OCI-LY7 (cell line): Measurements from ENCODE around the gene F3. TPM values are rescaled to one million over a fixed set of nuclear protein-coding genes. Genes with fewer than 3 reads are reported as not detected.

ENCODE experiments used
- BruUV-seq: library from RNA; stranded (reverse); fragments of 400-500 nt; replicated peaks from 2 replicates; lab custom pipeline; 2021; lab: Mats Ljungman, UMichigan
- CTCF ChIA-PET: fragments of 300-600 bp; sonication (Branson Sonifier 250); formaldehyde crosslinking; loops from one replicate; lab custom pipeline; 2022; ENCODE audit warnings: antibody characterized with exemption; ENCODE audit not compliant: unreplicated experiment; lab: Charles Lee
- POLR2A ChIA-PET: fragments of 300-600 bp; sonication (Branson Sonifier 250); formaldehyde crosslinking; loops from one replicate; lab custom pipeline; 2022; ENCODE audit warnings: antibody characterized with exemption; lab: Charles Lee
- DNase-seq: peaks from one replicate; pipeline ENCODE4 v3.0.0-alpha.2; 2015; ENCODE audit warnings: low spot score
- H2AFZ ChIP-seq: fragments of 200-600 bp; sonication (generic), shearing (Covaris generic); 2 replicates; pipeline ENCODE4 v1.6.1; 2014; ENCODE audit warnings: mild to moderate bottlenecking, antibody characterized with exemption, low read length, moderate library complexity
- H3K27ac ChIP-seq: fragments of 200-600 bp; sonication (generic); 2 replicates; pipeline ENCODE4 v1.5.1; 2014; ENCODE audit warnings: mixed run types, low read depth, mild to moderate bottlenecking, moderate library complexity, low read length, inconsistent platforms; ENCODE audit not compliant: poor library complexity, severe bottlenecking
- H3K36me3 ChIP-seq: fragments of 200-600 bp; sonication (generic); 2 replicates; pipeline ENCODE4 v1.6.1; 2014; ENCODE audit warnings: mild to moderate bottlenecking, antibody characterized with exemption, low read length, moderate library complexity, mixed read lengths; ENCODE audit not compliant: insufficient read depth
- H3K4me1 ChIP-seq: fragments of 200-600 bp; sonication (generic); 2 replicates; pipeline ENCODE4 v1.5.1; 2014; ENCODE audit warnings: mild to moderate bottlenecking, low read length; ENCODE audit not compliant: insufficient read depth, poor library complexity, severe bottlenecking
- H3K4me2 ChIP-seq: fragments of 200-600 bp; sonication (generic); 2 replicates; pipeline ENCODE4 v1.6.1; 2014; ENCODE audit warnings: mild to moderate bottlenecking, low read length
- H3K4me3 ChIP-seq: fragments of 200-600 bp; sonication (generic); 2 replicates; pipeline ENCODE4 v1.5.1; 2014; ENCODE audit warnings: mild to moderate bottlenecking, low read depth, low read length; ENCODE audit not compliant: poor library complexity, severe bottlenecking
- H3K79me2 ChIP-seq: fragments of 200-600 bp; sonication (generic); 2 replicates; pipeline ENCODE4 v1.6.1; 2016; ENCODE audit warnings: low read depth, mild to moderate bottlenecking, low read length, moderate library complexity, mixed read lengths; ENCODE audit not compliant: insufficient read depth
- H3K9me2 ChIP-seq: fragments of 200-600 bp; sonication (generic); 2 replicates; pipeline ENCODE4 v1.6.1; 2016; ENCODE audit warnings: mild to moderate bottlenecking, low read length, mixed read lengths; ENCODE audit not compliant: insufficient read depth
- H3K9me3 ChIP-seq: fragments of 200-600 bp; sonication (generic); 2 replicates; pipeline ENCODE4 v1.6.1; 2014; ENCODE audit warnings: mild to moderate bottlenecking, mixed run types, low read length, mixed read lengths
- H4K20me1 ChIP-seq: fragments of 200-600 bp; sonication (generic); 2 replicates; pipeline ENCODE4 v1.6.1; 2014; ENCODE audit warnings: mild to moderate bottlenecking, antibody characterized with exemption, low read length, moderate library complexity, mixed read lengths; ENCODE audit not compliant: insufficient read depth
- CTCF ChIP-seq: fragments of 200-600 bp; sonication (generic); conservative IDR thresholded peaks from 2 replicates; pipeline ENCODE4 v1.5.1; 2014; ENCODE audit warnings: mild to moderate bottlenecking, antibody characterized with exemption, low read length, moderate library complexity, mixed read lengths
- EZH2phosphoT487 ChIP-seq: fragments of 200-600 bp; sonication (generic); IDR thresholded peaks from 2 replicates; pipeline ENCODE4 v1.6.1; 2018; ENCODE audit warnings: low read depth, borderline replicate concordance, mild to moderate bottlenecking, mixed run types, antibody characterized with exemption, low read length, moderate library complexity, mixed read lengths
- intact Hi-C: fragments of 100-400 bp; cut with micrococcal nuclease; formaldehyde crosslinking; loops from one replicate; pipeline ENCODE4 v1.10.0; 2022; ENCODE audit not compliant: unreplicated experiment
- total RNA-seq, 2 experiments: library from RNA; depleted of rRNA in 1 of 2; stranded (reverse); fragments of >200 nt in 1 of 2; shearing (Covaris generic) in 1 of 2; gene quantifications; 2 replicates each; pipeline ENCODE4 v1.2.3, GENCODE V29; 2014 to 2022

Gene F3
- total RNA-seq, 2 experiments from 2014 or later, result not detected

- Histone ChIP-seq H3K27ac (no peak overlapping the region), H3K4me2 (no peak overlapping the region), H3K4me3 (no peak overlapping the region), H3K4me1 (no peaks in the 10 kb centered on the region), H2AFZ (no peak overlapping the region), H4K20me1 (no peaks in the 10 kb centered on the region), H3K9me2 (no peaks in the 10 kb centered on the region), H3K9me3 (no peaks in the 10 kb centered on the region), H3K36me3 (no peaks in the 10 kb centered on the region), H3K79me2 (no peaks in the 10 kb centered on the region)
- TF ChIP-seq CTCF (no peak), EZH2phosphoT487 (no peak)
- BruUV-seq, result no TSS peak
- DNase-seq, result no peak
- intact Hi-C loops, result no loop called here
- CTCF ChIA-PET, result no interaction called here
- POLR2A ChIA-PET, result no interaction called here
These were observed 9.9 kb downstream of the F3 start for GRCh38 chr1:94531664-94532063.

- Histone ChIP-seq H3K79me2 (no peaks in the 10 kb centered on the region), H2AFZ (no peak overlapping the region), H4K20me1 (no peaks in the 10 kb centered on the region), H3K36me3 (no peaks in the 10 kb centered on the region), H3K4me1 (no peaks in the 10 kb centered on the region), H3K4me3 (no peak overlapping the region), H3K27ac (no peak overlapping the region), H3K9me3 (no peaks in the 10 kb centered on the region), H3K4me2 (no peak overlapping the region), H3K9me2 (no peaks in the 10 kb centered on the region)
- CTCF ChIA-PET, result no interaction called here
- no TSS peak for BruUV-seq
- intact Hi-C loops, result no loop called here
- no peak for TF ChIP-seq EZH2phosphoT487
- no peak for TF ChIP-seq CTCF
- POLR2A ChIA-PET, result interaction anchor here (0.6 to 1.2 kb wide), 2 partner anchors 14 to 16 kb away, joined by 7 read pairs; no protein-coding TSS in a partner anchor
- no peak for DNase-seq
These were observed 11.1 kb downstream of the F3 start for GRCh38 chr1:94530373-94530878.

DNA sequence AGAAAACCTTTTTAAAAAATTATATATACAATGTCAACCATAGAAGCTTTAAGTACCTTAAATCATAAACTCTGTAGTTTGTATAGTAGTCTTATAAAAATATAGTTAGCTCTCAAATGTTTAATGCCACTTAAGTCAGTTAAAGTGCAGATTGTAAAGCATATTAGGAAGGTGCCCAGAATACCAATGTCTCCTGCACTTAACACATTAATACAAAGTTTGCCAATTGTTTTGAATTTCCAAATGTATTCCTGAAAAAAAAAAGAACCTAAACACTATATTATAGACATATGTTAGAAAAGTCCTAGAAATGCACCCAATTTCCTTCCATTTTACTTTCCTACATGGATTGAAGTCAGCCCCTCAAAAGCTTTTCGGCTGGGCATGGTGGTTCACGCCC is 12.1 kb downstream of the F3 start:
- no peak overlapping the region for H3K4me2 ChIP-seq
- ChIA-PET POLR2A (interaction anchor here (1.2 kb wide), 1 partner anchor 13 kb away, joined by 7 read pairs; no protein-coding TSS in a partner anchor), CTCF (no interaction called here)
- H3K9me2 ChIP-seq, result no peaks in the 10 kb centered on the region
- no peaks in the 10 kb centered on the region for H4K20me1 ChIP-seq
- H3K4me3 ChIP-seq, result no peak overlapping the region
- intact Hi-C loops, result no loop called here
- no peak overlapping the region for H3K27ac ChIP-seq
- DNase-seq, result no peak
- H3K4me1 ChIP-seq, result no peaks in the 10 kb centered on the region
- H2AFZ ChIP-seq, result no peak overlapping the region
- no TSS peak for BruUV-seq
- H3K36me3 ChIP-seq, result no peaks in the 10 kb centered on the region
- no peaks in the 10 kb centered on the region for H3K79me2 ChIP-seq
- H3K9me3 ChIP-seq, result no peaks in the 10 kb centered on the region
- TF ChIP-seq EZH2phosphoT487 (no peak), CTCF (no peak)
